GM12891 (cell line): ENCODE measurements around the gene ARHGAP15.

Source experiments
- POLR2A ChIP-seq: IDR thresholded peaks from 2 replicates; pipeline ENCODE4 v1.6.1; 2011; ENCODE audit warnings: low read depth, low read length, control low read depth
- POLR2AphosphoS5 ChIP-seq: IDR thresholded peaks from 2 replicates; pipeline ENCODE4 v1.6.1; 2011; ENCODE audit warnings: low read depth, low read length, control low read depth
- TAF1 ChIP-seq: IDR thresholded peaks from 2 replicates; pipeline ENCODE4 v1.6.1; 2011; ENCODE audit warnings: low read depth, low read length, control low read depth

- TF ChIP-seq POLR2A (no peak), POLR2AphosphoS5 (no peak), TAF1 (no peak)
Observed at GRCh38 chr2:143632751-143633374, 503.6 kb downstream of the ARHGAP15 start.
